ENCODE data around the gene ADPRHL1.

ADPRHL1 gene

GRCh38 chr13:113432506-113433270 lies 20.6 kb downstream of the ADPRHL1 start:
- no peak for DNase-seq (ENCODE audit: low spot score)

GRCh38 chr13:113431171-113431570 lies 22.1 kb downstream of the ADPRHL1 start:
- DNase-seq (ENCODE audit: low spot score) = no peak

GRCh38 chr13:113430378-113431110 lies 22.7 kb downstream of the ADPRHL1 start:
- no peak for DNase-seq (ENCODE audit: low spot score)

GRCh38 chr13:113429608-113429985 lies 23.7 kb downstream of the ADPRHL1 start:
- no peak for DNase-seq (ENCODE audit: low spot score)

- no peak for DNase-seq (ENCODE audit: low spot score)
These were observed 24.2 kb downstream of the ADPRHL1 start for GRCh38 chr13:113428871-113429607.

GRCh38 chr13:113428469-113428865 lies 24.8 kb downstream of the ADPRHL1 start:
- DNase-seq (ENCODE audit: low spot score) = no peak

GRCh38 chr13:113427562-113428468 lies 25.5 kb downstream of the ADPRHL1 start:
- DNase-seq (ENCODE audit: low spot score) = no peak

- no peak for DNase-seq (ENCODE audit: low spot score)
These were observed 26.7 kb downstream of the ADPRHL1 start for GRCh38 chr13:113426591-113426986.

GRCh38 chr13:113425941-113426590 lies 27.2 kb downstream of the ADPRHL1 start:
- DNase-seq (ENCODE audit: low spot score) = no peak

- DNase-seq (ENCODE audit: low spot score) = no peak
These were observed 29.6 kb downstream of the ADPRHL1 start for GRCh38 chr13:113423520-113424163.

GRCh38 chr13:113422807-113423519 lies 30.3 kb downstream of the ADPRHL1 start:
- DNase-seq (ENCODE audit: low spot score) = no peak

GRCh38 chr13:113421673-113422270 lies 31.5 kb downstream of the ADPRHL1 start:
- DNase-seq (ENCODE audit: low spot score) = no peak

GRCh38 chr13:113420833-113421600 lies 32.3 kb downstream of the ADPRHL1 start:
- no peak for DNase-seq (ENCODE audit: low spot score)

- no peak for DNase-seq (ENCODE audit: low spot score)
These were observed 33.1 kb downstream of the ADPRHL1 start for GRCh38 chr13:113420232-113420631.

GRCh38 chr13:113419531-113420193 lies 33.6 kb downstream of the ADPRHL1 start:
- no peak for DNase-seq (ENCODE audit: low spot score)

- no peak for DNase-seq (ENCODE audit: low spot score)
These were observed 34.6 kb downstream of the ADPRHL1 start for GRCh38 chr13:113418722-113419049.

GRCh38 chr13:113417836-113418721 lies 35.2 kb downstream of the ADPRHL1 start:
- no peak for DNase-seq (ENCODE audit: low spot score)

All from putamen (tissue), 1 donor.